Measurements from ENCODE around the gene KLC1. TPM values are rescaled to one million over a fixed set of nuclear protein-coding genes. Genes with fewer than 3 reads are reported as not detected.

KLC1 gene
- total RNA-seq, 2 donors from 2014 or later, result 170 to 178 TPM

- no peaks in the 10 kb centered on the region for H3K27me3 Mint-ChIP-seq (ENCODE audit: insufficient read depth)
- H3K27ac Mint-ChIP-seq, result no peak overlapping the region
- Histone ChIP-seq H3K4me3 (ENCODE audit: low read length) (no peak overlapping the region), H3K9ac (ENCODE audit: extremely low read depth, low read length, poor library complexity, severe bottlenecking) (no peak overlapping the region), H3K27me3 (ENCODE audit: control insufficient read depth, insufficient read depth, low read length, poor library complexity, severe bottlenecking) (no peaks in the 10 kb centered on the region), H3K9me3 (ENCODE audit: control insufficient read depth, low read length) (no peaks in the 10 kb centered on the region), H3K27ac (ENCODE audit: low read depth, low read length) (no peak overlapping the region), H3K4me1 (ENCODE audit: control insufficient read depth, insufficient read depth, low read length) (peaks cover 11% of the 10 kb centered on the region), H3K36me3 (ENCODE audit: control insufficient read depth, insufficient read depth, low read length) (peaks cover 47% of the 10 kb centered on the region)
- no peaks in the 10 kb centered on the region for H3K9me3 Mint-ChIP-seq
- H3K4me1 Mint-ChIP-seq, result peaks cover 16% of the 10 kb centered on the region
- H3K36me3 Mint-ChIP-seq (ENCODE audit: low read depth), result peaks cover 39% of the 10 kb centered on the region
- DNase-seq, result no peak
- no peak overlapping the region for H3K4me3 Mint-ChIP-seq
- no peak for TF ChIP-seq CTCF (conservative IDR thresholded peaks at IDR 0.05)
- 95 to 97% methylated on average over 6 to 9 of the region's 9 CpGs for WGBS, 2 experiments (ENCODE audit: insufficient coverage in 1 of 2, insufficient read length in 1 of 2)
These were observed 104.0 kb downstream of the KLC1 start for GRCh38 chr14:103732868-103733620.

- Mint-ChIP-seq H3K9me3 (no peaks in the 10 kb centered on the region), H3K4me3 (no peak overlapping the region), H3K27ac (no peak overlapping the region), H3K36me3 (ENCODE audit: low read depth) (peaks cover 39% of the 10 kb centered on the region), H3K4me1 (peaks cover 12% of the 10 kb centered on the region), H3K27me3 (ENCODE audit: insufficient read depth) (no peaks in the 10 kb centered on the region)
- DNase-seq, result no peak
- TF ChIP-seq CTCF (conservative IDR thresholded peaks at IDR 0.05), result no peak
- 92 to 96% methylated on average over 11 to 14 of the region's 14 CpGs for WGBS, 2 experiments (ENCODE audit: insufficient coverage in 1 of 2, insufficient read length in 1 of 2)
- no peak overlapping the region for H3K9ac ChIP-seq (ENCODE audit: extremely low read depth, low read length, poor library complexity, severe bottlenecking)
- peaks cover 11% of the 10 kb centered on the region for H3K4me1 ChIP-seq (ENCODE audit: control insufficient read depth, insufficient read depth, low read length)
- no peak overlapping the region for H3K27ac ChIP-seq (ENCODE audit: low read depth, low read length)
- no peaks in the 10 kb centered on the region for H3K9me3 ChIP-seq (ENCODE audit: control insufficient read depth, low read length)
- H3K36me3 ChIP-seq (ENCODE audit: control insufficient read depth, insufficient read depth, low read length), result peaks cover 43% of the 10 kb centered on the region
- H3K4me3 ChIP-seq (ENCODE audit: low read length), result no peak overlapping the region
- no peaks in the 10 kb centered on the region for H3K27me3 ChIP-seq (ENCODE audit: control insufficient read depth, insufficient read depth, low read length, poor library complexity, severe bottlenecking)
These were observed 104.6 kb downstream of the KLC1 start for GRCh38 chr14:103733651-103734050.

GRCh38 chr14:103734081-103734888 is 105.3 kb downstream of the KLC1 start:
- no peaks in the 10 kb centered on the region for H3K27me3 Mint-ChIP-seq (ENCODE audit: insufficient read depth)
- peak overlapping the region; percentile 38 for H3K27ac ChIP-seq (ENCODE audit: low read depth, low read length)
- no peaks in the 10 kb centered on the region for H3K27me3 ChIP-seq (ENCODE audit: control insufficient read depth, insufficient read depth, low read length, poor library complexity, severe bottlenecking)
- no peak overlapping the region for H3K4me3 ChIP-seq (ENCODE audit: low read length)
- no peaks in the 10 kb centered on the region for H3K9me3 Mint-ChIP-seq
- H3K36me3 ChIP-seq (ENCODE audit: control insufficient read depth, insufficient read depth, low read length), result peaks cover 39% of the 10 kb centered on the region
- no peaks in the 10 kb centered on the region for H3K9me3 ChIP-seq (ENCODE audit: control insufficient read depth, low read length)
- no peak overlapping the region for H3K9ac ChIP-seq (ENCODE audit: extremely low read depth, low read length, poor library complexity, severe bottlenecking)
- no peak for TF ChIP-seq CTCF (conservative IDR thresholded peaks at IDR 0.05)
- H3K4me3 Mint-ChIP-seq, result no peak overlapping the region
- peaks cover 7% of the 10 kb centered on the region for H3K4me1 ChIP-seq (ENCODE audit: control insufficient read depth, insufficient read depth, low read length)
- H3K36me3 Mint-ChIP-seq (ENCODE audit: low read depth), result peaks cover 36% of the 10 kb centered on the region
- H3K4me1 Mint-ChIP-seq, result peaks cover 6% of the 10 kb centered on the region
- no peak for DNase-seq
- WGBS, 2 experiments (ENCODE audit: insufficient coverage in 1 of 2, insufficient read length in 1 of 2), result 95 to 99% methylated on average over 18 to 23 of the region's 23 CpGs
- H3K27ac Mint-ChIP-seq, result no peak overlapping the region
